Natural killer cell (primary cell): ENCODE measurements around the gene SETD3. TPM values are rescaled to one million over a fixed set of nuclear protein-coding genes. Genes with fewer than 3 reads are reported as not detected.
A peak's percentile ranks its signal among the peaks of the same experiment; 100 is the strongest.

Experiments
- ATAC-seq, 3 donors: fragments of 150-1000 bp in 2 of 3; fragments of 200-7000 bp in 1 of 3; cut with Tn5 transposase; 1 replicate in 1 of 3; 2 replicates in 2 of 3; pipeline ENCODE4 v1.10.0; 2021; ENCODE audit warnings: mild to moderate bottlenecking in 2 of 3, moderate library complexity in 2 of 3
- DNase-seq, 2 donors: peaks; one replicate each; pipeline versions ENCODE4 v3.0.0 to v3.0.0-alpha.2; 2013 to 2021; ENCODE audit warnings: mixed read lengths in 1 of 2
- H3K27ac ChIP-seq: one replicate; pipeline ENCODE4 v1.5.1; 2013; ENCODE audit warnings: mild to moderate bottlenecking, low read length
- H3K27me3 ChIP-seq: one replicate; pipeline ENCODE4 v1.6.1; 2013; ENCODE audit warnings: low read length; ENCODE audit not compliant: control insufficient read depth, insufficient read depth
- H3K36me3 ChIP-seq: one replicate; pipeline ENCODE4 v1.6.1; 2013; ENCODE audit warnings: low read length; ENCODE audit not compliant: control insufficient read depth, insufficient read depth
- H3K4me1 ChIP-seq: one replicate; pipeline ENCODE4 v1.6.1; 2013; ENCODE audit warnings: low read length; ENCODE audit not compliant: control insufficient read depth, insufficient read depth
- H3K4me3 ChIP-seq: one replicate; pipeline ENCODE4 v1.5.1; 2013; ENCODE audit warnings: low read length
- H3K9me3 ChIP-seq: one replicate; pipeline ENCODE4 v1.6.1; 2013; ENCODE audit warnings: low read length; ENCODE audit not compliant: control insufficient read depth, insufficient read depth
- H3K27ac Mint-ChIP-seq, 2 donors: one replicate each; pipeline ENCODE4 v1.8.0; 2022; ENCODE audit warnings: mild to moderate bottlenecking in 2 of 2, mixed read lengths in 2 of 2, moderate library complexity in 1 of 2
- H3K27me3 Mint-ChIP-seq, 2 donors: one replicate each; pipeline ENCODE4 v1.8.0; 2022; ENCODE audit warnings: low read depth in 2 of 2, mixed read lengths in 2 of 2
- H3K36me3 Mint-ChIP-seq: one replicate; pipeline ENCODE4 v1.8.0; 2022; ENCODE audit warnings: mixed read lengths
- H3K4me1 Mint-ChIP-seq, 2 donors: one replicate each; pipeline ENCODE4 v1.8.0; 2022; ENCODE audit warnings: mixed read lengths in 2 of 2
- H3K4me3 Mint-ChIP-seq: one replicate; pipeline ENCODE4 v1.8.0; 2022; ENCODE audit warnings: mild to moderate bottlenecking, moderate library complexity, mixed read lengths
- H3K9me3 Mint-ChIP-seq, 2 donors: one replicate each; pipeline ENCODE4 v1.8.0; 2022; ENCODE audit warnings: mixed read lengths in 2 of 2
- CTCF ChIP-seq: fragments of 200-600 bp; IDR thresholded peaks from one replicate; pipeline ENCODE4 v1.8.0; 2022; ENCODE audit warnings: antibody characterized with exemption
- WGBS: methylation state at CpG from one replicate; pipeline ENCODE4 v1.1.7; 2013; ENCODE audit warnings: missing lambda C conversion rate; ENCODE audit not compliant: insufficient coverage; 5-methylcytosine and 5-hydroxymethylcytosine counted together
- intact Hi-C: fragments of 100-400 bp; cut with micrococcal nuclease; formaldehyde crosslinking; loops from one replicate; pipeline ENCODE4 v1.14.2; 2022
- total RNA-seq, 4 donors: library from RNA; stranded (reverse); fragments of 120-200 nt in 1 of 4; gene quantifications; one replicate each; pipeline versions ENCODE4 v1.2.3 to v1.2.4, GENCODE V29; 2013 to 2022

SETD3 gene
- total RNA-seq, 3 donors from 2014 or later (not counting 1 experiment from before 2014, with no cell fraction given), result 111 to 160 (median 137) TPM

- Mint-ChIP-seq H3K36me3 (peaks cover 12% of the 10 kb centered on the region), H3K9me3 (no peaks in the 10 kb centered on the region), H3K27ac (no peak overlapping the region), H3K4me3 (no peak overlapping the region), H3K27me3 (no peaks in the 10 kb centered on the region), H3K4me1 (no peaks in the 10 kb centered on the region)
- H3K4me1 ChIP-seq, result no peaks in the 10 kb centered on the region
- no peak overlapping the region for H3K4me3 ChIP-seq
- H3K36me3 ChIP-seq, result peaks cover 61% of the 10 kb centered on the region
- TF ChIP-seq CTCF, result no peak
- WGBS, result 91% methylated on average over 17 of the region's 27 CpGs
- ATAC-seq (peak in 1 of 3 donors; percentile 15), DNase-seq (no peak)
- no peaks in the 10 kb centered on the region for H3K27me3 ChIP-seq
- no peak overlapping the region for H3K27ac ChIP-seq
- intact Hi-C loops, result no loop called here
- no peaks in the 10 kb centered on the region for H3K9me3 ChIP-seq
Measured at GRCh38 chr14:99509871-99510555, 29.4 kb upstream of the SETD3 start.

DNA sequence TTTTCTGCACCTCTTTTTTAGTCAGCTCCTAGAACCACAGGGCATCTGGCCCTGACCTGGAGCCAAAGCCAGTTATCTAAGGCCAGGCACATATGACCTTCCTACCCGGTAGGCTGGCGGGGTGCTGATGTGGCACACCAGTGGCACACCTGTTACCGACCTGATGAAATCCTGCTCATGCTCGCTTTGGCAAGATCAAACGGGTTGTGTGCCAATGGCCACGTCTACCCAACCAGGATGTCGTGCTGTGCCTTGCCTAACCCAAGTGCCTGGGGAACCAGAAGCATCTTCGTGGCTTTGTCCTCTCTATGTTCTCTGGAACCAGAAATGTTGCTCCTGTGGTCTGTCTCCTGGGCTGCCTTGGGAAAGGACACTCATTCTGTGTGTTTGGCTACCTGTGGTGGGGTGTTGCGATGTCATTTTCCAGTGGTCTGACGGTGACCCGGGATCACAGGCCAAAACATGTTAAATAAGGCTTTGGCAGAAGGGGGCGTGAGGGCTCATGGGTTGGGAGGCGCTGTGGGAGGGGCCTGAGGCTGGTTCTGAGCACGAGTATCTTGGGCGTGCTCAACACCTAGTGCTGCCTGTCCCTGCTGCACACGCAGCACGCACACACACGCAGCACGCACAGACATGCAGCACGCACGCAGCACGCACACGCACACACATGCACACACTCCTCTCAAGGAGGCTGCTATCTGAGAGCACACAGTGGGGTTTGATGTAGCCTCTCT is 28.4 kb upstream of the SETD3 start:
- intact Hi-C loops, result no loop called here
- Histone ChIP-seq H3K4me3 (no peak overlapping the region), H3K4me1 (no peaks in the 10 kb centered on the region), H3K9me3 (no peaks in the 10 kb centered on the region), H3K27me3 (no peaks in the 10 kb centered on the region), H3K36me3 (peaks cover 69% of the 10 kb centered on the region), H3K27ac (no peak overlapping the region)
- peak in 1 of 3 donors; percentile 11 for ATAC-seq
- H3K4me1 Mint-ChIP-seq, result no peaks in the 10 kb centered on the region
- H3K27ac Mint-ChIP-seq, result peak overlapping the region in 1 of 2 donors; percentile 11
- DNase-seq, result no peak
- H3K9me3 Mint-ChIP-seq, result no peaks in the 10 kb centered on the region
- H3K27me3 Mint-ChIP-seq, result no peaks in the 10 kb centered on the region
- TF ChIP-seq CTCF, result no peak
- peaks cover 12% of the 10 kb centered on the region for H3K36me3 Mint-ChIP-seq
- no peak overlapping the region for H3K4me3 Mint-ChIP-seq
- WGBS, result 97% methylated on average over 23 of the region's 23 CpGs

- peak overlapping the region in 1 of 2 donors; percentile 11 for H3K27ac Mint-ChIP-seq
- H3K36me3 ChIP-seq, result peaks cover 79% of the 10 kb centered on the region
- no peaks in the 10 kb centered on the region for H3K4me1 ChIP-seq
- DNase-seq, result no peak
- H3K27ac ChIP-seq, result no peak overlapping the region
- H3K4me3 ChIP-seq, result no peak overlapping the region
- peak in 1 of 3 donors; percentile 5 for ATAC-seq
- H3K4me3 Mint-ChIP-seq, result no peak overlapping the region
- TF ChIP-seq CTCF, result no peak
- no peaks in the 10 kb centered on the region for H3K9me3 Mint-ChIP-seq
- H3K4me1 Mint-ChIP-seq, result no peaks in the 10 kb centered on the region
- intact Hi-C loops, result no loop called here
- H3K36me3 Mint-ChIP-seq, result peaks cover 17% of the 10 kb centered on the region
- no peaks in the 10 kb centered on the region for H3K27me3 ChIP-seq
- over 99% methylated on average over 12 of the region's 13 CpGs for WGBS
- H3K27me3 Mint-ChIP-seq, result no peaks in the 10 kb centered on the region
- H3K9me3 ChIP-seq, result no peaks in the 10 kb centered on the region
Measured at GRCh38 chr14:99507860-99508640, 27.4 kb upstream of the SETD3 start.
